Measurements from ENCODE around the gene ARPC5L. TPM values are rescaled to one million over a fixed set of nuclear protein-coding genes. Genes with fewer than 3 reads are reported as not detected.

Gene ARPC5L
- total and polyA plus RNA-seq, 2 experiments from 2014 or later: 44.0 to 84.4 TPM

DNA sequence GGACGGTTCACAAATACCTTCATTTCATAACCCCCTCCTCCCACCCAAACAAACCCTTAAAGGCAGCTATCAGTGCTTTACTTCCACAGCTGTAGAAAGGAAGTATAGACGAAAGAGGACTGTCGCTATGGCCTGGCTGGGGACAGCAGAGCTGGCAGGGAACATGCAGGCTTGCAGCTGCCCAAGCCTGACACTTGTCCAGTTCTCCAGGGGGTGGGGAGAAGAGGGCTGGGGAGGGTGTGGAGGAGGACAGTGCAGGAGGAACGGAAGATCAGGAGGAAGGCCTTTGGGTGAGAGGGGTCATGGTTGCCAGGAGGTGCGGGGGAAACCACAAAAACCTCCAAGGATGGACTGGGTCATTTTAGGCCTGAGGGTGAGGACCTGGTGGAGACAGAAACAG is 25.9 kb downstream of the ARPC5L start:
- Histone ChIP-seq H3K79me2 (no peaks in the 10 kb centered on the region), H3K9me2 (replicated peaks; ENCODE audit: insufficient read depth) (no peaks in the 10 kb centered on the region), H3K27me3 (no peaks in the 10 kb centered on the region), H3K4me2 (no peak overlapping the region), H3K4me1 (ENCODE audit: insufficient read depth) (no peaks in the 10 kb centered on the region), H3K4me3 (no peak overlapping the region), H4K20me1 (ENCODE audit: insufficient read depth, poor library complexity, severe bottlenecking) (no peaks in the 10 kb centered on the region), H3K27ac (no peak overlapping the region), H2AFZ (no peak overlapping the region), H3K9me3 (ENCODE audit: low read depth) (no peaks in the 10 kb centered on the region), H3K36me3 (replicated peaks; ENCODE audit: insufficient read depth, low read depth) (no peaks in the 10 kb centered on the region)
- DNase-seq (ENCODE audit: low spot score): no peak
- TF ChIP-seq, protein P1, sequence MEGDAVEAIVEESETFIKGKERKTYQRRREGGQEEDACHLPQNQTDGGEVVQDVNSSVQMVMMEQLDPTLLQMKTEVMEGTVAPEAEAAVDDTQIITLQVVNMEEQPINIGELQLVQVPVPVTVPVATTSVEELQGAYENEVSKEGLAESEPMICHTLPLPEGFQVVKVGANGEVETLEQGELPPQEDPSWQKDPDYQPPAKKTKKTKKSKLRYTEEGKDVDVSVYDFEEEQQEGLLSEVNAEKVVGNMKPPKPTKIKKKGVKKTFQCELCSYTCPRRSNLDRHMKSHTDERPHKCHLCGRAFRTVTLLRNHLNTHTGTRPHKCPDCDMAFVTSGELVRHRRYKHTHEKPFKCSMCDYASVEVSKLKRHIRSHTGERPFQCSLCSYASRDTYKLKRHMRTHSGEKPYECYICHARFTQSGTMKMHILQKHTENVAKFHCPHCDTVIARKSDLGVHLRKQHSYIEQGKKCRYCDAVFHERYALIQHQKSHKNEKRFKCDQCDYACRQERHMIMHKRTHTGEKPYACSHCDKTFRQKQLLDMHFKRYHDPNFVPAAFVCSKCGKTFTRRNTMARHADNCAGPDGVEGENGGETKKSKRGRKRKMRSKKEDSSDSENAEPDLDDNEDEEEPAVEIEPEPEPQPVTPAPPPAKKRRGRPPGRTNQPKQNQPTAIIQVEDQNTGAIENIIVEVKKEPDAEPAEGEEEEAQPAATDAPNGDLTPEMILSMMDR (IDR thresholded peaks at IDR 0.05; ENCODE audit: poor library complexity): no peak
- TF ChIP-seq EZH2phosphoT487 (IDR thresholded peaks at IDR 0.05; ENCODE audit: low read depth, severe bottlenecking, unreplicated experiment) (no peak), EZH2 (IDR thresholded peaks at IDR 0.05; ENCODE audit: borderline replicate concordance) (no peak)
- WGBS (ENCODE audit: low lambda C conversion rate, missing lambda C conversion rate): 88% methylated on average over 5 of the region's 5 CpGs

DNA sequence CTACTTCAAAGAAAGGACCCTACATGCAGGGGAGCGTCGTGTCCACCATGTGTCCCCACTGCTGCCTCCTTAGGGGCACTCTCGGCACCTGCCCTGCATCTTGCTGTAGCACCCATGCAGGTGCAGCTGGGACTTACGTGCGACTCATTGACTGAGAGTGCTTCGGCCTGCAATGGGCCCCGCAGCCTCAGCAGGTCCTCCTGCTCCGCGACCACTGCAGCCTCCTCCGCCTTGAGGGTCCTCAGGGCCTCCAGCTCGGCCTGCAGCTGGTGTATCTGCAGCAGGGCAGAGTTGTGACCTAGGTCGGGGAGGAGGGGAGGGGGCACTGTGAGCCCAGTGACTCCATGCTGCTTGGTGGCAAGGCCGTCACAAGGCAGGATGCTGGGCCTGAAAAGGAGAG is 27.1 kb downstream of the ARPC5L start:
- Histone ChIP-seq H4K20me1 (ENCODE audit: insufficient read depth, poor library complexity, severe bottlenecking) (no peaks in the 10 kb centered on the region), H3K4me2 (no peak overlapping the region), H3K4me3 (no peak overlapping the region), H3K36me3 (replicated peaks; ENCODE audit: insufficient read depth, low read depth) (no peaks in the 10 kb centered on the region), H3K4me1 (ENCODE audit: insufficient read depth) (no peaks in the 10 kb centered on the region), H3K9me2 (replicated peaks; ENCODE audit: insufficient read depth) (no peaks in the 10 kb centered on the region), H3K79me2 (no peaks in the 10 kb centered on the region), H3K27ac (no peak overlapping the region), H3K9me3 (ENCODE audit: low read depth) (no peaks in the 10 kb centered on the region), H3K27me3 (no peaks in the 10 kb centered on the region), H2AFZ (no peak overlapping the region)
- 96% methylated on average over 13 of the region's 13 CpGs for WGBS (ENCODE audit: low lambda C conversion rate, missing lambda C conversion rate)
- DNase-seq (ENCODE audit: low spot score): no peak
- TF ChIP-seq, protein P1 (IDR thresholded peaks at IDR 0.05; ENCODE audit: poor library complexity): no peak
- TF ChIP-seq EZH2 (IDR thresholded peaks at IDR 0.05; ENCODE audit: borderline replicate concordance) (no peak), EZH2phosphoT487 (IDR thresholded peaks at IDR 0.05; ENCODE audit: low read depth, severe bottlenecking, unreplicated experiment) (no peak)

DNA sequence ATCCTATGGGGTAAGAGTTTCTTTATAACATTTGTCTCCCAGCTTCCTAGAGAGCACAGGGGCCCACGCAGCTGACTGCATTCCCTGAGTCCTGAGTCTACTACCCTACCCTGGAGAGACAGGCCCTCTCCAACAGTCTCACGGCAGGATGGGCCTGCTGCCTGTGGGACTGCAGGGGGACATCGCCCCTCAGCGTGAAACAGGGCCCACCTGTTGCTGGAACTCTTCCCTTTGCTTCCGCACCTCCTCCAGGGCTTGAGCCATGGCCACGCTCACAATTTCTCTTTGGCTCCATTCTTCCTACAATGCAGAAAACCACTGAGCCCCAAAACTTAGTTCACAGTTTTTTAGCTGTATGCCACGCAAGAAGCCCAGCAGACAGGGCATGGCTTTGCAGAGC is 28.2 kb downstream of the ARPC5L start:
- Histone ChIP-seq H4K20me1 (ENCODE audit: insufficient read depth, poor library complexity, severe bottlenecking) (no peaks in the 10 kb centered on the region), H3K36me3 (replicated peaks; ENCODE audit: insufficient read depth, low read depth) (no peaks in the 10 kb centered on the region), H3K4me1 (ENCODE audit: insufficient read depth) (no peaks in the 10 kb centered on the region), H3K9me2 (replicated peaks; ENCODE audit: insufficient read depth) (no peaks in the 10 kb centered on the region), H2AFZ (no peak overlapping the region), H3K27ac (no peak overlapping the region), H3K9me3 (ENCODE audit: low read depth) (no peaks in the 10 kb centered on the region), H3K79me2 (no peaks in the 10 kb centered on the region), H3K27me3 (no peaks in the 10 kb centered on the region), H3K4me3 (no peak overlapping the region), H3K4me2 (no peak overlapping the region)
- WGBS (ENCODE audit: low lambda C conversion rate, missing lambda C conversion rate): 95% methylated on average over 7 of the region's 7 CpGs
- no peak for DNase-seq (ENCODE audit: low spot score)
- TF ChIP-seq, protein P1 (IDR thresholded peaks at IDR 0.05; ENCODE audit: poor library complexity): no peak
- TF ChIP-seq EZH2phosphoT487 (IDR thresholded peaks at IDR 0.05; ENCODE audit: low read depth, severe bottlenecking, unreplicated experiment) (no peak), EZH2 (IDR thresholded peaks at IDR 0.05; ENCODE audit: borderline replicate concordance) (no peak)
